Measurements from ENCODE around the gene HEBP2.

The HEBP2 gene

GRCh38 chr6:138378463-138378862 is 25.6 kb upstream of the HEBP2 start:
- no peaks in the 10 kb centered on the region for H3K4me1 ChIP-seq (ENCODE audit: insufficient read depth, low read length)
- TF ChIP-seq EZH2 (IDR thresholded peaks at IDR 0.05; ENCODE audit: borderline replicate concordance, low read depth, low read length, severe bottlenecking): no peak
- TF ChIP-seq CTCF (IDR thresholded peaks at IDR 0.05; ENCODE audit: borderline replicate concordance, extremely low read depth, low read length, poor library complexity, severe bottlenecking): no peak
- H3K4me2 ChIP-seq (ENCODE audit: insufficient read depth, low read length): no peak overlapping the region
- no peak for DNase-seq
- no peak overlapping the region for H2AFZ ChIP-seq (ENCODE audit: low read depth, low read length)
- H3K36me3 ChIP-seq (ENCODE audit: insufficient read depth, low read length): no peaks in the 10 kb centered on the region
- no peak for ATAC-seq (ENCODE audit: insufficient read depth, low read depth)
- H3K9ac ChIP-seq (ENCODE audit: low read depth, low read length): no peak overlapping the region
- no peaks in the 10 kb centered on the region for H3K79me2 ChIP-seq (ENCODE audit: insufficient read depth, low read length)
- H3K9me3 ChIP-seq (ENCODE audit: insufficient read depth, low read length, severe bottlenecking): no peaks in the 10 kb centered on the region
- peaks cover 13% of the 10 kb centered on the region for H3K27me3 ChIP-seq (ENCODE audit: insufficient read depth, low read length, poor library complexity)
- H3K4me3 ChIP-seq (ENCODE audit: low read depth in 1 of 2, low read length in 2 of 2): no peak overlapping the region
- H4K20me1 ChIP-seq (ENCODE audit: insufficient read depth, low read length): no peaks in the 10 kb centered on the region
- H3K27ac ChIP-seq (ENCODE audit: low read length): no peak overlapping the region

GRCh38 chr6:138382498-138383265 is 21.3 kb upstream of the HEBP2 start:
- no peaks in the 10 kb centered on the region for H3K9me3 ChIP-seq (ENCODE audit: insufficient read depth, low read length, severe bottlenecking)
- no peak for DNase-seq
- peaks cover 12% of the 10 kb centered on the region for H3K27me3 ChIP-seq (ENCODE audit: insufficient read depth, low read length, poor library complexity)
- H3K27ac ChIP-seq (ENCODE audit: low read length): no peak overlapping the region
- no peaks in the 10 kb centered on the region for H3K36me3 ChIP-seq (ENCODE audit: insufficient read depth, low read length)
- ATAC-seq (ENCODE audit: insufficient read depth, low read depth): no peak
- no peaks in the 10 kb centered on the region for H4K20me1 ChIP-seq (ENCODE audit: insufficient read depth, low read length)
- no peak overlapping the region for H3K4me3 ChIP-seq (ENCODE audit: low read depth in 1 of 2, low read length in 2 of 2)
- H2AFZ ChIP-seq (ENCODE audit: low read depth, low read length): no peak overlapping the region
- H3K4me2 ChIP-seq (ENCODE audit: insufficient read depth, low read length): no peak overlapping the region
- no peaks in the 10 kb centered on the region for H3K4me1 ChIP-seq (ENCODE audit: insufficient read depth, low read length)
- no peaks in the 10 kb centered on the region for H3K79me2 ChIP-seq (ENCODE audit: insufficient read depth, low read length)
- TF ChIP-seq CTCF (IDR thresholded peaks at IDR 0.05; ENCODE audit: borderline replicate concordance, extremely low read depth, low read length, poor library complexity, severe bottlenecking) (peak; percentile 8), EZH2 (IDR thresholded peaks at IDR 0.05; ENCODE audit: borderline replicate concordance, low read depth, low read length, severe bottlenecking) (no peak)
- H3K9ac ChIP-seq (ENCODE audit: low read depth, low read length): no peak overlapping the region

GRCh38 chr6:138383776-138384175 is 20.2 kb upstream of the HEBP2 start:
- no peak overlapping the region for H3K27ac ChIP-seq (ENCODE audit: low read length)
- TF ChIP-seq EZH2 (IDR thresholded peaks at IDR 0.05; ENCODE audit: borderline replicate concordance, low read depth, low read length, severe bottlenecking): no peak
- TF ChIP-seq CTCF (IDR thresholded peaks at IDR 0.05; ENCODE audit: borderline replicate concordance, extremely low read depth, low read length, poor library complexity, severe bottlenecking): no peak

More at GRCh38 chr6:138383776-138384175, 20.2 kb upstream of the HEBP2 start:
- DNase-seq (no peak), ATAC-seq (ENCODE audit: insufficient read depth, low read depth) (no peak)
- H4K20me1 ChIP-seq (ENCODE audit: insufficient read depth, low read length): no peaks in the 10 kb centered on the region
- H3K9me3 ChIP-seq (ENCODE audit: insufficient read depth, low read length, severe bottlenecking): no peaks in the 10 kb centered on the region
- H3K27me3 ChIP-seq (ENCODE audit: insufficient read depth, low read length, poor library complexity): peaks cover 15% of the 10 kb centered on the region
- H3K4me3 ChIP-seq (ENCODE audit: low read depth in 1 of 2, low read length in 2 of 2): no peak overlapping the region
- H2AFZ ChIP-seq (ENCODE audit: low read depth, low read length): no peak overlapping the region
- H3K4me2 ChIP-seq (ENCODE audit: insufficient read depth, low read length): no peak overlapping the region
- no peak overlapping the region for H3K9ac ChIP-seq (ENCODE audit: low read depth, low read length)
- no peaks in the 10 kb centered on the region for H3K36me3 ChIP-seq (ENCODE audit: insufficient read depth, low read length)
- no peaks in the 10 kb centered on the region for H3K4me1 ChIP-seq (ENCODE audit: insufficient read depth, low read length)
- H3K79me2 ChIP-seq (ENCODE audit: insufficient read depth, low read length): no peaks in the 10 kb centered on the region

Measured in DND-41 (cell line).